ENCODE measurements around the gene IRAK2.

IRAK2 gene

DNA sequence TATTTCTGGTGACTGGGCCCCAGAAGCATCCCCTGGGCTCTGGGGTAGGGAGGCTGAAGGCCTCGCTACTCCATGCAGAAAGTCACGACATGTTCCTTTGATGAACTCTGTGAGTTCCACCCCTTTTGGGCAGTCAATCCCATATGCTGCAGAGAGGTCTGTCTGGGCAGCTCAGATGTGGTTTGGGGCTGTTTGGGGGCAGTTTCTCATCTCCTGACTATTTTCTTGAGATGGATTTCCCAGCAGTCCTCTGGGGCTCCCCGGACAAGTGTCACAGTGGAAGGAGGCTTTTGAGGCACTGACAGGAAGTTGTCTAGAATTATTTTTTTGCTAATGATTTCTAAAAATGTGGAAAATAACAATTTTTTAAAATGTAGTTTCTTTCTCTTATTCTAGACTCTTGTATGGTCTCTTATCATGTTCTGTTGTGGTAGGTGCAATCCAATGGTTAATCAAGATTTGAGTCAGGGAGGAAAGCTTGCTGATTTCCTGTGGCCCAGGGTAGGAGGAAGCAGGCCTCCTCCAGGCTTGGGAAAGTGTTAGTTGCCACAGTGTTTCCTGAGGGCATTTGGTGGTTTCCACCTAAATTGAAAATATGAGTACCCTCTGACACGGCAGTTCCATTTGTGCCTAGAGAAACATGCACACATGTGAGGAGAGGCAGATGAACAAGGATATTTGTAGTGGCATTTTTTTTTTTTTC lies 63.7 kb downstream of the IRAK2 start:
- DNase-seq = no peak

DNA sequence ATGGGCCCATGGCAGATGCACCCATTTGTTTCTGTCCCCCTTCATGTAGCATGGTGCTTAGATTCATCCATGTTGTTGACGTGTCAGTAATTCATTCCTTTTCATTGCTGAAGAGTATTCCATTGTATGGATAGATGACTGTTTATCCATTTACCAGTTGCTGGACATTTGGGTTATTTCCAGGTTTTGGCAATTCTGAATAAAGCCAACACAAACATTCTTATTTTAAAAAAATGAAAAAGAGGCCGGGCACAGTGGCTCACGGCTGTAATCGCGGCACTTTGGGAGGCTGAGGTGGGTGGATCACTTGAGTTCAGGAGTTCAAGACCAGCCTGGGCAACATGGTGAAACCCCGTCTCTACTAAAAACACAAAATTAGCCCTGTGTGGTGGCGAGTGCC lies 64.9 kb downstream of the IRAK2 start:
- no peak for DNase-seq

DNA sequence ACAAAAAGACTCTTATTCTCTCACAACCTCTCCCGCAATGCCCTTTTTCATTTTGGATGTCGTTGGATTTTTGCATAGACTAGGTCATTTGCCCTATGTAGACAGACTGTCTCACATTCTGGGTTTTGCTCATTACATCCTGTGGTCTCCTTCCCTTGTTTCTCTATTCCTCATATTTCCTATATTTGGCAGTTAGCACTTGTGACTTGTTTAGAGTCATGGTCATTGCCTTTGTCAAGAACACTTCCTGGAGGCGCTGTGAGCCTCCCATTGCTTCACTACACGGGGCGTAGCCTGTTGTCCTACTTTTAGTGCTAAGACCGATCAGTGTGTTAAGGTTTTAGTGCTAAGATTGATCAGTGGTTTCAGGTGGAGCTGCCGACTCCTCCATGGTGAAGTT lies 67.4 kb downstream of the IRAK2 start:
- DNase-seq = no peak

DNA sequence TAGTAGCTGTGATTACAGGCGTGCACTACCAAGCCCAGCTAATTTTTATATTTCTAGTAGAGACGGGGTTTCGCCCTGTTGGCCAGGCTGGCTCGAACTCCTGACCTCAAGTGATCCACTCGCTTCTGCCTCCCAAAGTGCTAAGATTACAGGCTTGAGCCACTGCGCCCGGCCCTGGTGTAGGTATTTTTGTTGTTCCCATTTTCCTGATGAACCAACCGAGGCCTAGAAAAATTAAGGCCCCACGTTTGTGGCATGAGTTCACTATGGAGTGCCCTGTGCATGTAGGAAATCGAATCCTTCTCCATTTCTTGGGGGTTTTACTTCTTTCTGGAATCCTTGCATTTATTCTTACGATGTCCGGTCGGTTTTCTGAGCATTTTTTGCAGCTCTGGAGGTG lies 69.3 kb downstream of the IRAK2 start:
- DNase-seq = no peak

DNA sequence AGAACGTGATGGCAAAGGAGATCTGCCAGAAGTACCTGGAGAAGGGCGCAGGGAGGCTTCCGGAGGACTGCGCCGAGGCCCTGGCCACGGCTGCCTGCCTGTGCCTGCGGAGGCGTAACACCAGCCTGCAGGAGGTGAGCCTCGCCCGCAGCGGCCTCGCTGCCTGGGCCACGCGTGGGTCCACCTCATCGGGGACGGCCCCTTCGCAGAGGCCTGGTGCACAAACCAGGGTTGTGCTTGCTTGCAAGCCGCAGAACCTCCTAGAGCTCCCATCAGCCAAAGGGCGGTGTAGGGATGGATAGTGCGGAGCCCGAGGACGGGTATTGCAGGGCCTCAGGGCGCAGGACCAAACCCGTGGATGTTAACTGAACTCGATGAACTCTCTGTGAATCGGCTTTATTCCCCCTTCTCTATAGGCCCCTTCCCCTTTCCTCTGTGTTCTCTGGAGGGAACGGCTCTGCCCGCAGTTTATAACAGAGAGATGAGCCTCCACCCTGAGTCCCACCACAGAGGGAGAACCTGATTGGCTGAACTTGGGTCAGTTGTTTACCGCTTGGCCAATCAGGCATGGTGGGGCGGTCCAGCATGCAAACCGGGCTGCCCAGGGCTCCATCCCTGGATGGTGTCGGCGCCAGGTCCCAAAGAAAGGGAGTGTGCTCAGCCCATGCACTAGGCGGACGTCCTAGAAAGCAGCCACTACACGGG lies 70.0 kb downstream of the IRAK2 start:
- no peak for DNase-seq

DNA sequence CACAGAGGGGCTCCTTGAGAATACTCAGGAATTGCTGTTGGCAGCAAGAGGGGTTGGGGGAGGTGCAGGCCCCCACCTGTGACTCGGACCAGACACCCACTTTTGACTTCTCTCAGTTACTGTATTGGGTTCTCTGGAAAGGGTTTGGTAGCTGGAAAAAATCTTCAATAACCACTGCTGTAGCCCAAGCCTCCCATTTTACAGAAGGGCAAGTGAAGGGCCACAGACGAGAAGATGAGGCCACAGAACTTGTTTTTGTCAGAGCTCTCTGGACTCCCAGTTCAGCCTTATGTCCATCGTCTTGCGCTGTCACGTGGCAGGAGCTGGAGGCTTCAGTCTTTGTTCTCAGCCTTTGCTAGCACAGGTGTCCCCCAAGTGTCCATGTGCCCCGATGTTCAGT lies 70.8 kb downstream of the IRAK2 start:
- no peak for DNase-seq

DNA sequence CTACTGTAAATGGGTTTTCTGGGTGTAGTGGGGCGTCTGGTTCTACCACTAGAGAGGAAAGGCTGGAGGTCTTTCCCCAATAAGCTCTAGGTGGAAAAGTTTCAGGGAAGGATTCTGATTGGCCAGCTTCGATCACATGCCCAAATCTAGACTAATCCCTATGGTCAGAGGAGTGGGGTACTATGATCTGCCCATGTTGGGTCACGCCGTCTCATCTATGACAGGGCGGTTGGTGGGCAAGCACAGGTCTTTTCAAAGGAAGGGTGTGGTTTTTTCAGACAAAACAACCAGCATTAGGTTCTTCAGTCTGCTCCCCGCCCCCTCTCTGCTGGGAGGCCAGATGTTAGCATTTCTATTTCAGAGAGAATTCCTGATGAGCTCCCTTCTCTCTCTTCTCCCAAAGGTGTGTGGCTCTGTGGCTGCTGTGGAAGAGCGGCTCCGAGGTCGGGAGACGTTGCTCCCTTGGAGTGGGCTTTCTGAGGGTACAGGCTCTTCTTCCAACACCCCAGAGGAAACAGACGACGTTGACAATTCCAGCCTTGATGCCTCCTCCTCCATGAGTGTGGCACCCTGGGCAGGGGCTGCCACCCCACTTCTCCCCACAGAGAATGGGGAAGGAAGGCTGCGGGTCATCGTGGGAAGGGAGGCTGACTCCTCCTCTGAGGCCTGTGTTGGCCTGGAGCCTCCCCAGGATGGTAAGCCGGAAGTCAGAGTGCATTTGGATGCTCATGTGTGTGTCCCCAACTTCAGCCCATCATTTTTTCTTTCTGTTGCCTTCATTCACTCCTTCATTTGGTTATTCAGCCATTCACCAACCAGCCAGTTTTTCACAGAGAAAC lies 73.8 kb downstream of the IRAK2 start:
- no peak for DNase-seq

DNA sequence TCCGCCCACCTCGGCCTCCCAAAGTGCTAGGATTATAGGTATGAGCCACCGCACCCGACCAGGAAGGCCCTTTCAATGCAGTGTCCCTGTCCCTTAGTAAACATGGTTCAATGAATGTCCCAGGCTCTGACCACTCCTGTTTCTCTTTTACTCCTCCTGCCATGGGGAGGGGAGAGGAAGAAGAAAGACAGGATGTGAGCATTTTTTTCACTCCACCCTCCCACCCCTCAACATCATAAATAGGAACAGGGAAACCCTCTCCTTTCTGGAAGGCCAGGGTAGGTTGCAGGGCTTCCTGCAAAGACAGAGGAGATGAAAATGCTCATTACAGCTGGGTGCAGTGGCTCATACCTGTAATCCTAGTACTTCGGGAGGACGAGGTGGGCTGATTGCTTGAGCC lies 76.1 kb downstream of the IRAK2 start:
- DNase-seq = no peak

DNA sequence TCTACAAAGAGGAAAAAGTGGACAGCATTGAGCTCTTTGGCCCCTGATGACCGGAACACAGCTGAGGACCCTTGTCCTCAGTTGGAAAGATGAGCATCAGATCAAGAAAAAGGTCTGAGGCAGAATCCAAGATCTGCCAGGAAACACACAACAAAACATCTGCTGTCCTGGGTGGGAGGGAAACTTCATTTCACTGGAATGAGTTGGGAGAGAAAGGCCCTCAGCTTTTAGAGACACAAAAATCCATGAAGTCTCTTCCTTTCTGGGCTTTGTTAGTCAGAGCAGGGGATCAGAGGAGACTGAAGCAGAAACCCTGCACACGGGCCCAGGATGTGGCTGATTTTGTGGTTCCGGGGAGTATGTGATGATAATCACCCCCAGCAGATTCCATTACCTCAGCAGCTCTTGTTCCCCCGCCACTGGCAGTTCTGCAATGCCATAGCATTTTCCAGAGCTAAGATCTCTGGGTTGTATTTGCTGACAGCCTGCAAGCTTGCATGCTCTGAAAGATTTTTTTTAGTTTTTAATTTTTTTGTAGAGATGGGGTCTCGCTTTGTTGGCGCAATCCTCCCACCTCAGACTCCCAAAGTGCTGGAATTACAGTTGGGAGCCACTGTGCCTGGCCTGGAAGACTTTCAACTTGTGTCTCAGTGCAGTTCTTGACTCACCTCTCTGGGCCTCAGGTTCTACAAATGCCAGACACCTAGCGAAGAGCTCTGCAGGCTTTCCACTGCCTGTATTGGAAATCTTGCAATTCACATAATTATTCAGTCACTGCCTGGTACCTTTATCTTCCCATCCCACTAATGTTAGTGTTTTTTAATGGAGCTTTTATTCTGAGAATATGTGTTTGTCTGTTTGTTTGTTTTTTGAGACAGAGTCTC lies 77.7 kb downstream of the IRAK2 start:
- peak in 3 of 4 experiments; percentile 10 to 16 (median 15) for DNase-seq

DNA sequence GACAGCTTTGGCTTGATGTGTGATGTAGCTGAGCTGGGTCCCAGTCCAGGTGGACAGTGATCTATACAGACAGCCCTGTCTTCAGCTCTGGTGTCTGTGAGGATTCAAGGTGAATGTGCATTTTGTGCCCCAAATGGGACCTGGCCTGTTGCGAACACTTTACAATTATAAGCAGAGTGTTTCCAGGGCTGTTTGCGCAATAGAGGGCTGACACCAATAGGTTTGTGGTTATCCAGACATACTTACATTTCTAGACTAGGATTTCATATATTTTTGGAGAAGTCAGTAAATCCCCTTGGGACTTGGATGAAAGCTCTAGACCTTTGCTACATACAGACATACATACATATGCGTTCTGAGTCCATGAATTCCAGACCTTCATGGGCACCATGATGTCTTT lies 79.3 kb downstream of the IRAK2 start:
- no peak for DNase-seq

DNA sequence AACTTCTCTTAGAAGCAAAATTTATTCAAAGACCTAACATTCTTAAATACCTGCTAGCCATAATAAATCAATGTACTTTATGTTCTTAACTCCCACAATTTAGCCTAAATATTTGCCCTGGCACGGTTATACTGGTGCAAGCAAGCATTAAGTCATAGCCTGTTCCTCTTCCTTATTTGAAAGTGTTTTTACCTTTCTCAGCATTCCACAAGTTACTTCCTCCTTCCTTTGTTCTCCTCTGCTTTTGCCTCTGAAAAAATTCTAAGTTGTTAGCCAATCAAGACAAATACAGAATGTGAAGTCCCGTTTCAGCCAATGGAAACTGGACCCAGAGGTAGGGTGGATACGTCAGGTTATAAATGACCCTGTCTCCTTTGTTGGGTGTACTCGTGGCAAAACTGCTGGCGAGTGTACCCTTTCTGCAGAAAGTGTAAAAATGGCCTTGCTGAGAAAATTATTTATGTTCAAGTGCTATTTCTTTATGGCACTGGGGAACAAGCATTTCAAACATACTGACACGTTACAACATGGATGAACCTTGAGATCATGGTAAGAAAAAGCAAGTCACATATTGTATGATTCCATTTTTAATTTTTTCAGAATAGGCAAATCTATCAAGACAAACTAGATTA lies 80.5 kb downstream of the IRAK2 start:
- DNase-seq = no peak

DNA sequence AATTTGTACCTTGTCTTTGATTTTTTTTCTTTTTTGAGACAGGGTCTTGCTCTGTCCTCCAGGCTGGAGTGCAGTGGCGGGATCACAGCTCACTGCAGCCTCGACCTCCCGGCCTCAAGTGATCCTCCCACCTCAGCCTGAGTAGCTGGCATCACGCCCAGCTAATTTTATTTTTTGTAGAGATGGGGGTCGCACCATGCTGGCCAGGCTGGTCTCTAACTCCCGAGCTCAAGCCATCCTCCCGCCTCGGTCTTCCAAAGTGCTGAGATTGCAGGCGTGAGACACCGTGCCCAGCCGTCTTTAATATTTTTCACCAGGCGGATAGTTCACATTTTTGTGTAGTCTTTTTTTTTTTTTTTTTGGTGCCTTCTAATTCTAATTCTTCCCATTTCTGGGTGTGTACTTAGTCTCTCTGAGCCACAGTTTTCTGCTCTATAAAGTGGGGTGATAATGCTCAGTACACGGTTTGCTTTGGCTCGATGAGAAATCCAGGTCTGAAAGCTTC lies 83.0 kb downstream of the IRAK2 start:
- DNase-seq = no peak

DNA sequence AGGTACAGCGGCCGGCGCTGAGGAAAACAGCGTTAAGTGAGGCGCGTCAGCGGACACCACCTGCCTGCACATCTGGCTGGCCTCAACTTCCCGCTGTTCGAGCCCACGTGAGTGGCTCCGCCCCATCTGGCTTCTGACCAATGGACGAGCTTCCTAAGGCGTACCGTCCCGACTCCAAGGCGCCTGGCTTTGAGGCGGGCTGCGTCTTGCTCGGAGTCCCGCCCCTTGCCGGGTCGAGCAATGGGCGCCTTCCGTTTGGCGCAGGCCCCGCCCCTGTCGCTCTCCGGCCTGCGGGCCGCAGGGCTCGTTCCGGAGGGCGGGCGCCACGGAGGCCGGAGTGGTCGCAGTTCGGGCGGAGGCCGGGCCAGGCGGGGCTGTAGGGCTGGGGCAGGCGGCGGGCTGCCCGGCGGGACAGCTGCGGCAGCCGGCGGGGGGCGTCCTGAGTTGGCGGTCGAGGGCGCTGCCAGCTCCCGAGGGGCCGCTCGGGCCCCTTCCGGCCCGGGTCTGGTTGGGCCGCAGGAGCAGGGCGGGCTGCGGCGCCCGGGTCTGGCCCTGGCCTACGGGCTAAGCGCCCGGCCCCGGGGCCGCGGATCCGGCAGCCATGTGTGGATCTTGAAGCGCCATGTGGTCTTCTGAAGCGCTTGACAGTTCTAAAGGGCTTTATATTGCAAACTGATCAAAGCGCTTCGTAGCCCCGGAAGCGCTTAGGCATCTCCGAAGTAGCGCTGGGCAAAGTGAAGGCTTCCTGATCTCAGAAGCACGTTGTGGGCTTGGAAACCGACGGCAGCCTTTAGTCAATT lies 83.7 kb downstream of the IRAK2 start, which contains the start of gene TATDN2:
TSS of gene TATDN2 (plus strand) at position 276 of the 800 bp plus-strand sequence. CDS start 742 bp downstream, outside the sequence.
- DNase-seq = peak; percentile 78 to 87 (median 84)

DNA sequence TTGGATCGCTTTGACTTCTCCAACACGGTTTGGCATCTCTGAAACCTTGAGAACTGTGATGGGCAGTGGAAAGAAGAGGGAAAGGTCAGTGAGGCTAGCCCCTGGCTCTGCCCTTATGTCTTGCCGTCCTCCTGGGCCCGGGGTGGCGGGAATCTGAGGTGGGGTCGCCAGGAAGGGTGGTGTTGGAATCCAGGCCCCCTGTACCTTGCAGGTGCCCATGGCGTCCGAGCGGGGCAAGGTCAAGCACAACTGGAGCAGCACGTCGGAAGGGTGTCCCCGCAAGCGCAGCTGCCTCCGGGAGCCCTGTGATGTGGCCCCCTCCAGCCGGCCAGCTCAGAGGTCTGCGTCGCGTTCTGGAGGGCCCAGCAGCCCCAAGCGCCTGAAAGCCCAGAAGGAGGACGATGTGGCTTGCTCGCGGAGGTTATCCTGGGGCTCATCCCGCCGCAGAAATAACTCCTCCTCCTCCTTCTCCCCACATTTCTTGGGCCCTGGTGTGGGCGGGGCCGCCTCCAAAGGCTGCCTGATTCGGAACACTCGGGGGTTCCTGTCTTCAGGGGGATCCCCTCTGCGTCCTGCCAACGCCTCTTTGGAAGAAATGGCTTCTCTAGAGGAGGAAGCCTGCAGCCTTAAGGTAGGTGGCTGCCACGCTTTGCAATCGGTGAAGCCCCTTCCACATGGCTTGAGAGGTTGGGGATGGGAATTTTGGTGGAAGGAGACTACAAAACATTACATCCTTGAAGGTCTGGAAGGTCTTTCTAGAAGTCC lies 84.4 kb downstream of the IRAK2 start:
- DNase-seq = peak in 2 of 4 experiments; percentile 10 to 18

DNA sequence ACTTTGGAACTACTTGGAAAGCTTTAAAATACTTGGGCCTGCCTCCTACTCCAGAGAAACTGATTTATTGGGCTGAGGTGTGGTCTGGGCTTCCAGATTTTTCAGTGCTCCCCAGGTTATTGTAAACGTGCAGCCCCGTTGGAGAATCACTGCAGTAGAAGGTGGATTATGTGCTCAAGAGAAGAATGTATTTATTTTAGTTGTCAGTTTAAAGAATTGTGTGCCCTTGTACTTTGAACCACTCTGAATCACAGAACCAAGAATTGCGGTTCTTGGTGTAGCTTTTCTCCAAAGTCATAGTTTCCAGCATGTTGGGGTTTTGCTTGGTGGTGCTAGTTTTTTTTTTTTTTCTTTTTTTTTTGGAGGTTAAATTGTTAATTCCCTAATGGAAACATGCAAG lies 85.1 kb downstream of the IRAK2 start:
- DNase-seq = no peak

DNA sequence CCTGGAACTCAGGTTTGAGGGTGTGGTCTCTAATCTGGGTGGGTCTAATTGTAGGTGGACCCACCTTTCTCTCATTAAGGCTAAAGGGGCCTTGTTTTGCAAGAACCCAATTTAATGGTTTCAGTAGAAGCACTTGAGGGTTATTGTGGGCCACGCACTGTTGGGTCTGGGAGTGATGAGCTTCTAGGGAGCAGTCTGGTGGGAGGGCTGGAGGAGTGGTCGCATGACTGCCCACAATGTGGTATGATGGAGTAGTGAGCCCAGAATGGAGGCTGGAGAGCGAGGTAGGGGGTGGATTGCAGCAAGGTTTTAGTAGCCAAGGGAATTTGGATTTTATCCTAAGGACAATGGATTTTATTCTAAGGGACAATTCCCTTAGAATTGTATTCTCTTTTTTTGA lies 86.3 kb downstream of the IRAK2 start:
- no peak for DNase-seq

DNA sequence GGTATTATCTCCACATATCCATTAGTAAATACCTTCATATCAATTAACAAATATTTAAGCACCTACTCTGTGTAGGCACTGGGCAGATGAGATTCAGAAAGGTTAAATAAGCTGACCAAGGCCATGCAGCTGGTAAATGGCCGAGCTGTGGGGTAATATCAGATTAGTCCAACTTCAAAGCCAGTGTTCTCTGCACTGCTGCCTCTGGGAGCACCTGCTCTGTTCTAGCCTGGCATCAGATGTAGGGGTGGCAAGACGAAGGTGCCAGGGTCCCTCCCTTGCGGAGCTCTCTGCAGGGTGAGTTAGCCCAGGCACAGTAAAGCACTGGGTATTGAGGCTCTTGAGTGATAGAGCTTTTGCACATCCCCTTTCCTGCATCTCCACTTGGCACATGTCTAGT lies 89.0 kb downstream of the IRAK2 start:
- no peak for DNase-seq

DNA sequence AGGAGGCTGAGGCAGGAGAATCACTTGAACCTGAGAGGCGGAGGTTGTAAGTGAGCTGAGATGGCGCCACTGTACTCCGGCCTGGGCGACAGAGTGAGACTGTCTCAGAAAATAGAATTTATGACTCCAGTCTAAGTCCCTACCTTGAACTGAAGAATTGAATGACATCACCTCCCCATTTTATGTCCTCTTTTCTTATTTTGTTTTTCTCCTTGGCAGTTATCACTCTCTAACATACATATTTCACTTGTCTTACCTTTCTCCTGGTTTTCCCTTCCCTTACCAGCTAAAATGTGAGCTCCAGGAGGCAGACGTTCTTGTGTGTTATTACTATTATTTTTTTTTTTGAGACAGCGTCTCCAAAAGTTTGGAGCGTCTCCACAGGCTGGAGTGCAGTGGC lies 91.1 kb downstream of the IRAK2 start:
- no peak for DNase-seq

DNA sequence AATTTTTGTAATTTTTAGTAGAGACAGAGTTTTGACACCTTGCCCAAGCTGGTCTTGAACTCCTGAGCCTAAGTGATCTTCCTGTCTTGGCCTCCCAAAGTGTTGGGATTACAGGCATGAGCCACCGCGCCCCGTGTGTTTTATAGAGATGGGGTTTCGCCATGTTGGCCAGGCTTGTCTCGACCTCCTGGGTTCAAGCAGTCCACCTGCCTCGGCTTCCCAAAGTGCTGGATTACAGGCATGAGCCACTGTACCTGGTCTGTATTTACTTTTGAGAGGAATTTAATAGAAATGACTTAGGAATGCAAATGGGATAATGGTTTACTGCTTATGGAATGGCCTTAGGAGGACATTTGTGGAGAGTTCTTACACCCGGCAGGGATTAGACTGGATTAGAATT lies 94.3 kb downstream of the IRAK2 start:
- no peak for DNase-seq

DNA sequence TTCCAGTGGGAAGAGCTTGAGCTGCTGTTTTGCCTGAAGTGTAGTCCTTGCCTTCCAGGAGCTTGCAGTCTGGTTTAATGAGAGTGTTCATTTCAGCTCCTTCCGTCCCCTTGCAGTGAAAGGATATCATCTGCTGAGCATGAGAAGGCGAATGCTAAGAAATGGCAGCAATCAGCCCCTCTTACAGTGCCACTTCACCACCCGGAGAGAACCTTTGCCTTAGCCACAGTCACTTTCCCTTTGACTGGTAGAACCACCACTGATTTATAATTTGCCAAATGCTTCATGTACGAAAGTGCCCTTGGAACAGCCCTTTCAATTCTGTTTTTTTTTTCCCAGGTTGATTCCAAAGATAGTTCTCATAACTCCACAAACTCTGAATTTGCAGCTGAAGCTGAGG lies 95.1 kb downstream of the IRAK2 start:
- no peak for DNase-seq
